ENCODE data around the gene KAT6B. TPM values are rescaled to one million over a fixed set of nuclear protein-coding genes. Genes with fewer than 3 reads are reported as not detected.

KAT6B gene
- total and polyA plus RNA-seq, 4 experiments from 2014 or later = 10.9 to 63.9 (median 52.4) TPM

GRCh38 chr10:75023074-75023473, 196.7 kb downstream of the KAT6B start:
- POLR2A ChIA-PET (ENCODE audit: partially characterized antibody) = no interaction called here
- Histone ChIP-seq H3K27ac (ENCODE audit: low read depth, low read length) (no peak overlapping the region), H3K27me3 (ENCODE audit: insufficient read depth, low read length) (no peaks in the 10 kb centered on the region), H3K4me3 (ENCODE audit: low read length in 2 of 2) (no peak overlapping the region), H3K36me3 (ENCODE audit: insufficient read depth, low read length) (peaks cover 48% of the 10 kb centered on the region), H3K4me1 (ENCODE audit: insufficient read depth, low read length) (no peaks in the 10 kb centered on the region), H3K9me3 (ENCODE audit: control insufficient read depth in 1 of 2, low read length in 2 of 2) (no peaks in the 10 kb centered on the region)
- Mint-ChIP-seq H3K9me3 (no peaks in the 10 kb centered on the region), H3K27me3 (no peaks in the 10 kb centered on the region), H3K4me1 (peaks cover 4 to 8% (median 7%) of the 10 kb centered on the region in 4 donors), H3K4me3 (no peak overlapping the region), H3K36me3 (peaks cover 46 to 79% of the 10 kb centered on the region in 2 donors), H3K27ac (peak overlapping the region in 1 of 7 donors; percentile 53)
- CTCF ChIA-PET (ENCODE audit: partially characterized antibody) = interaction anchor here (0.9 to 5.0 kb wide), 2 partner anchors 273 to 780 kb away, joined by 3 to 20 read pairs; no protein-coding TSS in a partner anchor
- intact Hi-C loops (cut with micrococcal nuclease) = loop anchor here (5.0 to 10.0 kb wide), 2 partner anchors 212 to 776 kb away; partner anchors contain the start of gene COMTD1
- no peak for DNase-seq

GRCh38 chr10:75024971-75025523, 198.6 kb downstream of the KAT6B start:
- ChIA-PET POLR2A (ENCODE audit: partially characterized antibody) (no interaction called here), CTCF (ENCODE audit: partially characterized antibody) (no interaction called here)
- Histone ChIP-seq H3K9me3 (ENCODE audit: control insufficient read depth in 1 of 2, low read length in 2 of 2) (no peaks in the 10 kb centered on the region), H3K27ac (ENCODE audit: low read depth, low read length) (no peak overlapping the region), H3K27me3 (ENCODE audit: insufficient read depth, low read length) (no peaks in the 10 kb centered on the region), H3K4me1 (ENCODE audit: insufficient read depth, low read length) (no peaks in the 10 kb centered on the region), H3K4me3 (ENCODE audit: low read length in 2 of 2) (no peak overlapping the region), H3K36me3 (ENCODE audit: insufficient read depth, low read length) (peaks cover 55% of the 10 kb centered on the region)
- peaks cover 65 to 87% of the 10 kb centered on the region in 2 donors for H3K36me3 Mint-ChIP-seq
- H3K9me3 Mint-ChIP-seq = peaks cover 0 to 3% (median 0%) of the 10 kb centered on the region in 8 donors
- intact Hi-C loops (cut with micrococcal nuclease) = loop anchor here (5.0 to 10.0 kb wide), 2 partner anchors 210 to 778 kb away; partner anchors contain the start of gene COMTD1
- no peaks in the 10 kb centered on the region for H3K27me3 Mint-ChIP-seq
- H3K4me1 Mint-ChIP-seq = peaks cover 4 to 8% (median 7%) of the 10 kb centered on the region in 4 donors
- DNase-seq = no peak
- H3K27ac Mint-ChIP-seq = peak overlapping the region in 3 of 7 donors; percentile 5 to 60 (median 42)
- H3K4me3 Mint-ChIP-seq = no peak overlapping the region

- ChIA-PET POLR2A (ENCODE audit: partially characterized antibody) (no interaction called here), CTCF (ENCODE audit: partially characterized antibody) (interaction anchor here (0.6 kb wide), 1 partner anchor 597 kb away, joined by 3 read pairs; no protein-coding TSS in a partner anchor)
- H3K9me3 ChIP-seq (ENCODE audit: control insufficient read depth in 1 of 2, low read length in 2 of 2) = no peaks in the 10 kb centered on the region
- no peak overlapping the region for H3K27ac ChIP-seq (ENCODE audit: low read depth, low read length)
- intact Hi-C loops (cut with micrococcal nuclease) = loop anchor here (10.0 kb wide), 1 partner anchor 207 kb away; the partner anchor contains the start of gene COMTD1
- Mint-ChIP-seq H3K27ac (peak overlapping the region in 1 of 7 donors; percentile 47), H3K27me3 (no peaks in the 10 kb centered on the region), H3K4me3 (no peak overlapping the region), H3K9me3 (peaks cover 0 to 3% (median 0%) of the 10 kb centered on the region in 8 donors), H3K36me3 (peaks cover 62 to 75% of the 10 kb centered on the region in 2 donors), H3K4me1 (no peaks in the 10 kb centered on the region)
- H3K27me3 ChIP-seq (ENCODE audit: insufficient read depth, low read length) = no peaks in the 10 kb centered on the region
- H3K36me3 ChIP-seq (ENCODE audit: insufficient read depth, low read length) = peaks cover 37% of the 10 kb centered on the region
- H3K4me1 ChIP-seq (ENCODE audit: insufficient read depth, low read length) = no peaks in the 10 kb centered on the region
- H3K4me3 ChIP-seq (ENCODE audit: low read length in 2 of 2) = no peak overlapping the region
- DNase-seq = no peak
Measured at GRCh38 chr10:75028049-75028448, 201.6 kb downstream of the KAT6B start.

- no peak overlapping the region for H3K4me3 Mint-ChIP-seq
- H3K27me3 Mint-ChIP-seq = no peaks in the 10 kb centered on the region
- peaks cover 0 to 3% (median 0%) of the 10 kb centered on the region in 8 donors for H3K9me3 Mint-ChIP-seq
- H3K4me1 Mint-ChIP-seq = peaks cover 0 to 3% (median 2%) of the 10 kb centered on the region in 4 donors
- Histone ChIP-seq H3K9me3 (ENCODE audit: control insufficient read depth in 1 of 2, low read length in 2 of 2) (no peaks in the 10 kb centered on the region), H3K27ac (ENCODE audit: low read depth, low read length) (no peak overlapping the region), H3K36me3 (ENCODE audit: insufficient read depth, low read length) (peaks cover 32% of the 10 kb centered on the region), H3K4me3 (ENCODE audit: low read length in 2 of 2) (no peak overlapping the region), H3K4me1 (ENCODE audit: insufficient read depth, low read length) (no peaks in the 10 kb centered on the region), H3K27me3 (ENCODE audit: insufficient read depth, low read length) (no peaks in the 10 kb centered on the region)
- no peak for DNase-seq
- POLR2A ChIA-PET (ENCODE audit: partially characterized antibody) = no interaction called here
- peaks cover 55 to 69% of the 10 kb centered on the region in 2 donors for H3K36me3 Mint-ChIP-seq
- intact Hi-C loops (cut with micrococcal nuclease) = loop anchor here (10.0 kb wide), 1 partner anchor 206 kb away; the partner anchor contains the start of gene COMTD1
- peak overlapping the region in 2 of 7 donors; percentile 17 to 80 for H3K27ac Mint-ChIP-seq
- CTCF ChIA-PET (ENCODE audit: partially characterized antibody) = no interaction called here
Measured at GRCh38 chr10:75028748-75029147, 202.3 kb downstream of the KAT6B start.

GRCh38 chr10:75029420-75029819, 203.0 kb downstream of the KAT6B start:
- Histone ChIP-seq H3K27me3 (ENCODE audit: insufficient read depth, low read length) (no peaks in the 10 kb centered on the region), H3K4me3 (ENCODE audit: low read length in 2 of 2) (no peak overlapping the region), H3K4me1 (ENCODE audit: insufficient read depth, low read length) (peaks cover 4% of the 10 kb centered on the region), H3K36me3 (ENCODE audit: insufficient read depth, low read length) (peaks cover 31% of the 10 kb centered on the region), H3K27ac (ENCODE audit: low read depth, low read length) (no peak overlapping the region), H3K9me3 (ENCODE audit: control insufficient read depth in 1 of 2, low read length in 2 of 2) (no peaks in the 10 kb centered on the region)
- H3K4me3 Mint-ChIP-seq = no peak overlapping the region
- H3K27me3 Mint-ChIP-seq = no peaks in the 10 kb centered on the region
- ChIA-PET CTCF (ENCODE audit: partially characterized antibody) (interaction anchor here (1.3 kb wide), 1 partner anchor 785 kb away, joined by 3 read pairs; no protein-coding TSS in a partner anchor), POLR2A (ENCODE audit: partially characterized antibody) (no interaction called here)
- peaks cover 54 to 66% of the 10 kb centered on the region in 2 donors for H3K36me3 Mint-ChIP-seq
- H3K9me3 Mint-ChIP-seq = peaks cover 0 to 3% (median 0%) of the 10 kb centered on the region in 8 donors
- intact Hi-C loops (cut with micrococcal nuclease) = loop anchor here (10.0 kb wide), 1 partner anchor 205 kb away; the partner anchor contains the start of gene COMTD1
- peaks cover 5 to 9% (median 7%) of the 10 kb centered on the region in 4 donors for H3K4me1 Mint-ChIP-seq
- DNase-seq = no peak
- peak overlapping the region in 1 of 7 donors; percentile 5 for H3K27ac Mint-ChIP-seq

- Histone ChIP-seq H3K36me3 (ENCODE audit: insufficient read depth, low read length) (peaks cover 26% of the 10 kb centered on the region), H3K27ac (ENCODE audit: low read depth, low read length) (no peak overlapping the region), H3K4me1 (ENCODE audit: insufficient read depth, low read length) (peaks cover 6% of the 10 kb centered on the region), H3K4me3 (ENCODE audit: low read length in 2 of 2) (no peak overlapping the region), H3K9me3 (ENCODE audit: control insufficient read depth in 1 of 2, low read length in 2 of 2) (no peaks in the 10 kb centered on the region), H3K27me3 (ENCODE audit: insufficient read depth, low read length) (no peaks in the 10 kb centered on the region)
- Mint-ChIP-seq H3K27ac (peak overlapping the region in 1 of 7 donors; percentile 38), H3K36me3 (peaks cover 51 to 62% of the 10 kb centered on the region in 2 donors), H3K4me1 (peaks cover 7 to 13% (median 9%) of the 10 kb centered on the region in 4 donors), H3K9me3 (peaks cover 0 to 3% (median 0%) of the 10 kb centered on the region in 8 donors), H3K27me3 (no peaks in the 10 kb centered on the region), H3K4me3 (no peak overlapping the region)
- intact Hi-C loops (cut with micrococcal nuclease) = loop anchor here (10.0 kb wide), 1 partner anchor 205 kb away; the partner anchor contains the start of gene COMTD1
- POLR2A ChIA-PET (ENCODE audit: partially characterized antibody) = no interaction called here
- DNase-seq = no peak
- CTCF ChIA-PET (ENCODE audit: partially characterized antibody) = interaction anchor here (1.3 kb wide), 1 partner anchor 786 kb away, joined by 3 read pairs; no protein-coding TSS in a partner anchor
Measured at GRCh38 chr10:75029857-75030256, 203.5 kb downstream of the KAT6B start.

- CTCF ChIA-PET (ENCODE audit: partially characterized antibody) = interaction anchor here (1.3 kb wide), 1 partner anchor 786 kb away, joined by 3 read pairs; no protein-coding TSS in a partner anchor
- no peak overlapping the region for H3K4me3 ChIP-seq (ENCODE audit: low read length in 2 of 2)
- no peaks in the 10 kb centered on the region for H3K27me3 ChIP-seq (ENCODE audit: insufficient read depth, low read length)
- Mint-ChIP-seq H3K27me3 (no peaks in the 10 kb centered on the region), H3K4me1 (peaks cover 8 to 16% (median 14%) of the 10 kb centered on the region in 4 donors), H3K9me3 (peaks cover 0 to 3% (median 0%) of the 10 kb centered on the region in 8 donors), H3K27ac (peak overlapping the region in 2 of 7 donors; percentile 38 to 56), H3K4me3 (no peak overlapping the region), H3K36me3 (peaks cover 45 to 57% of the 10 kb centered on the region in 2 donors)
- H3K9me3 ChIP-seq (ENCODE audit: control insufficient read depth in 1 of 2, low read length in 2 of 2) = no peaks in the 10 kb centered on the region
- no peak overlapping the region for H3K27ac ChIP-seq (ENCODE audit: low read depth, low read length)
- POLR2A ChIA-PET (ENCODE audit: partially characterized antibody) = interaction anchor here (0.5 kb wide), 1 partner anchor 176 kb away, joined by 3 read pairs; no protein-coding TSS in a partner anchor
- H3K36me3 ChIP-seq (ENCODE audit: insufficient read depth, low read length) = peaks cover 22% of the 10 kb centered on the region
- H3K4me1 ChIP-seq (ENCODE audit: insufficient read depth, low read length) = peaks cover 6% of the 10 kb centered on the region
- intact Hi-C loops (cut with micrococcal nuclease) = no loop called here
- no peak for DNase-seq
Measured at GRCh38 chr10:75030371-75030770, 204.0 kb downstream of the KAT6B start.

Data from CD4-positive, alpha-beta memory T cell (primary cell).